H9 (cell line): ENCODE data around the gene BIN1. TPM values are rescaled to one million over a fixed set of nuclear protein-coding genes. Genes with fewer than 3 reads are reported as not detected.

Experiments used
- DNase-seq: peaks from one replicate; pipeline ENCODE4 v3.0.0-alpha.2; 2017
- H2AFZ ChIP-seq: one replicate; pipeline ENCODE4 v1.6.1; 2013; ENCODE audit warnings: mild to moderate bottlenecking, low read length, control low read depth, moderate library complexity
- H2AK5ac ChIP-seq: 2 replicates; pipeline ENCODE4 v1.6.1; 2013; ENCODE audit warnings: low read length, control low read depth, mixed read lengths; ENCODE audit not compliant: insufficient read length
- H2BK120ac ChIP-seq: one replicate; pipeline ENCODE4 v1.6.1; 2013; ENCODE audit warnings: low read depth, mild to moderate bottlenecking, low read length, control low read depth, inconsistent platforms; ENCODE audit not compliant: poor library complexity, severe bottlenecking
- H2BK12ac ChIP-seq: 2 replicates; pipeline ENCODE4 v1.6.1; 2013; ENCODE audit warnings: low read length, control low read depth, mixed read lengths, low read depth; ENCODE audit not compliant: insufficient read length
- H2BK15ac ChIP-seq: 2 replicates; pipeline ENCODE4 v1.6.1; 2013; ENCODE audit warnings: low read depth, low read length, control low read depth
- H2BK20ac ChIP-seq: one replicate; pipeline ENCODE4 v1.6.1; 2013; ENCODE audit warnings: low read depth, mild to moderate bottlenecking, low read length, control low read depth, inconsistent platforms; ENCODE audit not compliant: poor library complexity, severe bottlenecking
- H2BK5ac ChIP-seq: 2 replicates; pipeline ENCODE4 v1.6.1; 2013; ENCODE audit warnings: low read length, control low read depth, mixed read lengths; ENCODE audit not compliant: insufficient read length
- H3K14ac ChIP-seq: 2 replicates; pipeline ENCODE4 v1.6.1; 2013; ENCODE audit warnings: low read length, control low read depth; ENCODE audit not compliant: insufficient read depth
- H3K18ac ChIP-seq: 2 replicates; pipeline ENCODE4 v1.6.1; 2013; ENCODE audit warnings: low read depth, mild to moderate bottlenecking, mixed read lengths, low read length, control low read depth; ENCODE audit not compliant: insufficient read length
- H3K23ac ChIP-seq: 2 replicates; pipeline ENCODE4 v1.6.1; 2013; ENCODE audit warnings: low read length, control low read depth, mixed read lengths, low read depth; ENCODE audit not compliant: insufficient read length
- H3K23me2 ChIP-seq: 2 replicates; pipeline ENCODE4 v1.6.1; 2013; ENCODE audit warnings: low read depth, mild to moderate bottlenecking, mixed read lengths, low read length, control low read depth; ENCODE audit not compliant: insufficient read length, poor library complexity, severe bottlenecking
- H3K27ac ChIP-seq: 2 replicates; pipeline ENCODE4 v1.5.1; 2013; ENCODE audit warnings: low read length, control low read depth, mixed read lengths, low read depth; ENCODE audit not compliant: insufficient read length
- H3K27me3 ChIP-seq: 2 replicates; pipeline ENCODE4 v1.6.1; 2013; ENCODE audit warnings: low read length, control low read depth, inconsistent platforms; ENCODE audit not compliant: insufficient read depth
- H3K4ac ChIP-seq: 2 replicates; pipeline ENCODE4 v1.6.1; 2013; ENCODE audit warnings: low read depth, mild to moderate bottlenecking, control low read depth, inconsistent platforms, low read length, moderate library complexity
- H3K4me1 ChIP-seq: 2 replicates; pipeline ENCODE4 v1.6.1; 2013; ENCODE audit warnings: low read length, control low read depth, inconsistent platforms; ENCODE audit not compliant: insufficient read depth
- H3K4me2 ChIP-seq: 2 replicates; pipeline ENCODE4 v1.6.1; 2013; ENCODE audit warnings: low read length, control low read depth, mixed read lengths; ENCODE audit not compliant: insufficient read length, insufficient read depth
- H3K56ac ChIP-seq: 2 replicates; pipeline ENCODE4 v1.6.1; 2013; ENCODE audit warnings: low read depth, mild to moderate bottlenecking, mixed read lengths, low read length, control low read depth; ENCODE audit not compliant: insufficient read length
- H3K79me1 ChIP-seq: 2 replicates; pipeline ENCODE4 v1.6.1; 2013; ENCODE audit warnings: low read depth, mild to moderate bottlenecking, moderate library complexity, low read length, control low read depth, inconsistent platforms; ENCODE audit not compliant: insufficient read depth, poor library complexity, severe bottlenecking
- H3K79me2 ChIP-seq: 2 replicates; pipeline ENCODE4 v1.6.1; 2013; ENCODE audit warnings: low read length, control low read depth, inconsistent platforms; ENCODE audit not compliant: insufficient read depth
- H3K9ac ChIP-seq: 2 replicates; pipeline ENCODE4 v1.6.1; 2013; ENCODE audit warnings: low read length, control low read depth, mixed read lengths; ENCODE audit not compliant: insufficient read length; ENCODE audit errors: extremely low read depth
- H3K9me3 ChIP-seq: one replicate; pipeline ENCODE4 v1.6.1; 2013; ENCODE audit warnings: low read depth, low read length, inconsistent platforms; ENCODE audit not compliant: control insufficient read depth
- H3T11ph ChIP-seq: one replicate; pipeline ENCODE4 v1.6.1; 2013; ENCODE audit warnings: mild to moderate bottlenecking, low read length, control low read depth, inconsistent platforms
- H4K20me1 ChIP-seq: one replicate; pipeline ENCODE4 v1.6.1; 2013; ENCODE audit not compliant: control insufficient read depth, insufficient read length, insufficient read depth
- H4K5ac ChIP-seq: 2 replicates; pipeline ENCODE4 v1.6.1; 2013; ENCODE audit warnings: low read depth, mild to moderate bottlenecking, mixed read lengths, low read length, control low read depth; ENCODE audit not compliant: insufficient read length
- H4K8ac ChIP-seq: replicated peaks from 2 replicates; pipeline ENCODE4 v1.6.1; 2013; ENCODE audit warnings: low read length, control low read depth, mixed read lengths, low read depth; ENCODE audit not compliant: insufficient read length
- H4K91ac ChIP-seq: 2 replicates; pipeline ENCODE4 v1.6.1; 2013; ENCODE audit warnings: low read depth, mild to moderate bottlenecking, moderate library complexity, mixed read lengths, low read length, control low read depth; ENCODE audit not compliant: insufficient read length
- H3K27ac Mint-ChIP-seq, 3 experiments: 2 replicates in 2 of 3; 3 replicates in 1 of 3; pipeline ENCODE4 v1.8.0; 2020 to 2021; ENCODE audit warnings: mixed read lengths in 3 of 3, mild to moderate bottlenecking in 1 of 3, moderate library complexity in 1 of 3
- H3K27me3 Mint-ChIP-seq: 2 replicates; pipeline ENCODE4 v1.8.0; 2021; ENCODE audit warnings: low read depth, mild to moderate bottlenecking, moderate library complexity, mixed read lengths
- H3K36me3 Mint-ChIP-seq, 3 experiments: 2 replicates in 2 of 3; 3 replicates in 1 of 3; pipeline ENCODE4 v1.8.0; 2020 to 2021; ENCODE audit warnings: low read depth in 3 of 3, mixed read lengths in 3 of 3; ENCODE audit not compliant: insufficient read depth in 1 of 3
- H3K4me1 Mint-ChIP-seq, 2 experiments: 2 replicates each; pipeline ENCODE4 v1.8.0; 2020; ENCODE audit warnings: mixed read lengths in 2 of 2
- H3K4me3 Mint-ChIP-seq, 2 experiments: 2 replicates in 1 of 2; 3 replicates in 1 of 2; pipeline ENCODE4 v1.8.0; 2020 to 2021; ENCODE audit warnings: mild to moderate bottlenecking in 2 of 2, mixed read lengths in 2 of 2, moderate library complexity in 1 of 2
- H3K9me3 Mint-ChIP-seq, 2 experiments: 2 replicates in 1 of 2; 3 replicates in 1 of 2; pipeline ENCODE4 v1.8.0; 2020; ENCODE audit warnings: mild to moderate bottlenecking in 2 of 2, mixed read lengths in 2 of 2, moderate library complexity in 1 of 2
- WGBS: extraction: QIAGEN DNeasy Blood & Tissue Kit; methylation state at CpG from one replicate; pipeline ENCODE4 v1.1.7; 2013; ENCODE audit warnings: missing lambda C conversion rate, low lambda C conversion rate, mixed read lengths; ENCODE audit not compliant: insufficient read length; ENCODE audit errors: extremely low coverage; 5-methylcytosine and 5-hydroxymethylcytosine counted together
- total RNA-seq: library from RNA; stranded (reverse); gene quantifications from 2 replicates; pipeline ENCODE4 v1.2.1, GENCODE V29; 2021
- TF ChIP-seq, protein P1 (sequence below): fragments of 200-600 bp; sonication (generic); conservative IDR thresholded peaks from 3 replicates; pipeline ENCODE4 v1.8.0; 2021; ENCODE audit warnings: antibody characterized with exemption, mild to moderate bottlenecking

Gene BIN1
- total RNA-seq, 1 experiment from 2014 or later, result 32.0 TPM

DNA sequence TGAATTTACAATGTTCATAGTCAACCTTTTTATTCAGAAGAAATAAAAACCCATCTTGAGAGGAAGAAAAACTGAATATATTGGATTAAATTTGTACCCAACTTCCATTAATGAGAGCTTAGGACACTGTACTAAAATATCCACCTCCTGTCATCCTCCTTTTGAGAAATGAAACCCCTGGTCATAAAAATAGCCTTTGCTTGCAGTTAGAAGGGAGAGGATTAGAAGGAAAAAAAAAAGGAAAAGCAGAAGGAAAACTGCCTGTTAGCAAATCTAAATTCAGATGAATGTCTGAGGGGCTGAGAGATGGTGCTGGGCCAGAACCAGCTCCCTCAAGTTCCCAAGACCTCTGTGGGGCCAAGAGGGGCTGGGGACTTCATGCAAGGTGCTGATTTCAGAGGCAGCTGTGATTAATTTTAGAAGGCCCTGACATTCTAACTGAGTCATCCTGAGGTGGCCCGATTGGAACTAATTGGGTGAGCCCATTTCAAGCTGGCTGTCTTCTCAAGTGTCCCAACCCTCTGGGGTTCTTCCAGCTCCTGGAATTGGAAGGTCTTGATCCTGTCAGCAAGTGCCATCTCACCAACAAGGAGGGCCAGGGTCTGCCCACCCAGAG lies 38.4 kb upstream of the BIN1 start:
- Histone ChIP-seq H3K27ac (no peak overlapping the region), H4K5ac (no peak overlapping the region), H4K91ac (no peak overlapping the region), H3K23me2 (no peaks in the 10 kb centered on the region), H2AFZ (no peak overlapping the region), H3T11ph (no peak overlapping the region), H3K18ac (no peak overlapping the region), H2BK120ac (no peak overlapping the region), H2AK5ac (no peak overlapping the region), H2BK20ac (no peak overlapping the region), H3K9me3 (no peaks in the 10 kb centered on the region), H3K23ac (no peak overlapping the region), H3K4me1 (no peaks in the 10 kb centered on the region), H3K27me3 (no peaks in the 10 kb centered on the region), H3K4me2 (no peak overlapping the region), H2BK12ac (no peak overlapping the region), H3K56ac (no peak overlapping the region), H3K14ac (no peak overlapping the region), H3K79me2 (no peaks in the 10 kb centered on the region), H4K20me1 (no peaks in the 10 kb centered on the region), H2BK5ac (no peak overlapping the region), H3K79me1 (no peaks in the 10 kb centered on the region), H2BK15ac (no peak overlapping the region), H3K9ac (no peak overlapping the region), H3K4ac (no peak overlapping the region), H4K8ac (no peak overlapping the region)
- peaks cover 2 to 4% of the 10 kb centered on the region in 2 experiments; a peak in 4 of 5 replicates for H3K9me3 Mint-ChIP-seq
- no peak for DNase-seq
- H3K36me3 Mint-ChIP-seq, result peaks cover 0 to 4% (median 3%) of the 10 kb centered on the region in 3 experiments; a peak in 4 of 7 replicates
- H3K4me3 Mint-ChIP-seq, result no peak overlapping the region
- no peak overlapping the region; a peak in 1 of 7 replicates for H3K27ac Mint-ChIP-seq
- H3K4me1 Mint-ChIP-seq, result peaks cover 9% of the 10 kb centered on the region in 2 experiments
- TF ChIP-seq, protein P1, sequence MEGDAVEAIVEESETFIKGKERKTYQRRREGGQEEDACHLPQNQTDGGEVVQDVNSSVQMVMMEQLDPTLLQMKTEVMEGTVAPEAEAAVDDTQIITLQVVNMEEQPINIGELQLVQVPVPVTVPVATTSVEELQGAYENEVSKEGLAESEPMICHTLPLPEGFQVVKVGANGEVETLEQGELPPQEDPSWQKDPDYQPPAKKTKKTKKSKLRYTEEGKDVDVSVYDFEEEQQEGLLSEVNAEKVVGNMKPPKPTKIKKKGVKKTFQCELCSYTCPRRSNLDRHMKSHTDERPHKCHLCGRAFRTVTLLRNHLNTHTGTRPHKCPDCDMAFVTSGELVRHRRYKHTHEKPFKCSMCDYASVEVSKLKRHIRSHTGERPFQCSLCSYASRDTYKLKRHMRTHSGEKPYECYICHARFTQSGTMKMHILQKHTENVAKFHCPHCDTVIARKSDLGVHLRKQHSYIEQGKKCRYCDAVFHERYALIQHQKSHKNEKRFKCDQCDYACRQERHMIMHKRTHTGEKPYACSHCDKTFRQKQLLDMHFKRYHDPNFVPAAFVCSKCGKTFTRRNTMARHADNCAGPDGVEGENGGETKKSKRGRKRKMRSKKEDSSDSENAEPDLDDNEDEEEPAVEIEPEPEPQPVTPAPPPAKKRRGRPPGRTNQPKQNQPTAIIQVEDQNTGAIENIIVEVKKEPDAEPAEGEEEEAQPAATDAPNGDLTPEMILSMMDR, result no peak
- H3K27me3 Mint-ChIP-seq, result no peaks in the 10 kb centered on the region; the same call in none of the 2 replicates
- no CpG with 5 or more reads among the region's 1 CpG for WGBS
